GM12873 (cell line): ENCODE data around the gene SAG.

Source experiments
- CTCF ChIP-seq: IDR thresholded peaks from 2 replicates; pipeline ENCODE4 v1.5.1; 2012; ENCODE audit warnings: low read depth, mild to moderate bottlenecking, moderate library complexity, low read length, control low read depth; ENCODE audit not compliant: insufficient read depth; ENCODE audit errors: missing control alignments

Gene SAG

GRCh38 chr2:233386382-233387041, 78.9 kb downstream of the SAG start:
- TF ChIP-seq CTCF: no peak

- TF ChIP-seq CTCF: no peak
These were observed 79.6 kb downstream of the SAG start for GRCh38 chr2:233387225-233387624.

GRCh38 chr2:233387667-233388528, 80.3 kb downstream of the SAG start:
- TF ChIP-seq CTCF: no peak

GRCh38 chr2:233389601-233390125, 82.0 kb downstream of the SAG start:
- TF ChIP-seq CTCF: no peak

GRCh38 chr2:233395687-233396086, 88.1 kb downstream of the SAG start:
- no peak for TF ChIP-seq CTCF
